ENCODE results near the gene CHMP6.

Gene CHMP6

GRCh38 chr17:81046132-81046769, 54.6 kb downstream of the CHMP6 start:
- no peak for DNase-seq

GRCh38 chr17:81046770-81047359, 55.2 kb downstream of the CHMP6 start:
- no peak for DNase-seq

GRCh38 chr17:81048827-81049371, 57.3 kb downstream of the CHMP6 start:
- DNase-seq: no peak

- DNase-seq: no peak
Measured at GRCh38 chr17:81049372-81049911, 57.8 kb downstream of the CHMP6 start.

Measured in NCI-H1930 (cell line).